GM12872 (cell line): ENCODE measurements around the gene CRACR2B.

Experiments used
- TF ChIP-seq, protein P1 (sequence below): IDR thresholded peaks from 3 replicates; pipeline ENCODE4 v1.5.1; 2011; ENCODE audit warnings: low read depth, mild to moderate bottlenecking, low read length, moderate library complexity; ENCODE audit not compliant: insufficient read depth

CRACR2B gene

DNA sequence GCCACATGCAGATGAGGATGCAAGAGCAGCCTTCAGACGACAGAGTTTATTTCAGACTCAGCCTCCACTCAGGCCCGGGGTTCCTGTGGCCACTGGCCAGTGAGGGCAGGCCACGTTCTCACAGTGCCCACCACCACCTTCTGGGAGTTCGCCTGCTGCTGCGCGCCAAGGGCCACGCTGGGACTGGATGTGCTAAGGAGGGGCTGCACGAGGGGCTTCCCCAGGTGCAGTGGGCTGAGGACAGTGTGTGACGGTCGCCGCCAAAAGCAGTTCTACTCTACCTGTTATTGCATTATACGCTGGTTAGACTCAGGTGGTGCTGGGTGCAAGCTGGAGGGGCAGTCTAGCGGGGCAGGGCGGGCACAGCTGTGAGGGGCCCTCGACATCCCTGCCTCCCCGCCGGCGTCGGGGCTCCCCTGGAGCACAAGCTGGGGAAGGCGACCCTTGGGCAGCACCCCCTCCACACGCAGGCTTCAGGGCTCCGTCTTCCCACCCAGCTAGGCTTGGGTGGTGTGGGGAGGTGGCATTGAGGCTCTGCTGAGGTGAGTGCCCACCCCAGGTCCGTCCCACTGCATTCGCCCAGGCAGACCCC, 40.5 kb upstream of the CRACR2B start:
- TF ChIP-seq, protein P1, sequence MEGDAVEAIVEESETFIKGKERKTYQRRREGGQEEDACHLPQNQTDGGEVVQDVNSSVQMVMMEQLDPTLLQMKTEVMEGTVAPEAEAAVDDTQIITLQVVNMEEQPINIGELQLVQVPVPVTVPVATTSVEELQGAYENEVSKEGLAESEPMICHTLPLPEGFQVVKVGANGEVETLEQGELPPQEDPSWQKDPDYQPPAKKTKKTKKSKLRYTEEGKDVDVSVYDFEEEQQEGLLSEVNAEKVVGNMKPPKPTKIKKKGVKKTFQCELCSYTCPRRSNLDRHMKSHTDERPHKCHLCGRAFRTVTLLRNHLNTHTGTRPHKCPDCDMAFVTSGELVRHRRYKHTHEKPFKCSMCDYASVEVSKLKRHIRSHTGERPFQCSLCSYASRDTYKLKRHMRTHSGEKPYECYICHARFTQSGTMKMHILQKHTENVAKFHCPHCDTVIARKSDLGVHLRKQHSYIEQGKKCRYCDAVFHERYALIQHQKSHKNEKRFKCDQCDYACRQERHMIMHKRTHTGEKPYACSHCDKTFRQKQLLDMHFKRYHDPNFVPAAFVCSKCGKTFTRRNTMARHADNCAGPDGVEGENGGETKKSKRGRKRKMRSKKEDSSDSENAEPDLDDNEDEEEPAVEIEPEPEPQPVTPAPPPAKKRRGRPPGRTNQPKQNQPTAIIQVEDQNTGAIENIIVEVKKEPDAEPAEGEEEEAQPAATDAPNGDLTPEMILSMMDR: no peak

- TF ChIP-seq, protein P1: peak; percentile 26; the same call in 1 of the 3 replicates
Measured at GRCh38 chr11:788009-788640, 39.6 kb upstream of the CRACR2B start.

- TF ChIP-seq, protein P1: no peak
Measured at GRCh38 chr11:788953-789940, 38.5 kb upstream of the CRACR2B start.

DNA sequence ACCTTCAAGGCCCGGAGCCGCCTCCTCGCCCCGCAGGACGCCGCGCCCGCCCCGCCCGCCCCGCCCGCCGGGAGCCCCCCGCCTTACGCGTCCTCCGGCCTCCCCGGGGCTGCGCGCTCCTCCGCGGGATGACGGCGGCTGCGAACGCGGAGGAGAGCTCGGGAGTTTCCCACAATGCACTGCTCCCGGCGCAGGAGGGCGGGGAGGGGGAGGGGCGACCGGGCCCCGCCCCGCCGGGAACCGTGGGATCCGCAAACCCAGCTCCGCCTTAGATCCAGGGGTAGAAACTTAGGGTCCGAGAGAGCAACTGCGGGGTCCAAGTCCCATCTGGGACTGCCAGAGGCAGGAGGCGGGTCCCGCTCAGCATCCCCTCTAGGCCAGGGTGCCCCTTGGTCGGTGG, 37.8 kb upstream of the CRACR2B start, which contains the start of gene CEND1:
CEND1 (minus strand) TSS at position 148 of the 400 bp plus-strand sequence. CDS start 1,514 bp downstream, outside the sequence.
- TF ChIP-seq, protein P1: no peak

- TF ChIP-seq, protein P1: no peak
Measured at GRCh38 chr11:790721-791564, 36.8 kb upstream of the CRACR2B start.

GRCh38 chr11:791658-792534, 35.8 kb upstream of the CRACR2B start:
- TF ChIP-seq, protein P1: no peak
